SKM-1 (cell line): ENCODE results near the gene ETV3L.

ENCODE experiments used
- DNase-seq: peaks from one replicate; lab custom pipeline; 2025; ENCODE audit not compliant: unreplicated experiment; lab: John Stamatoyannopoulos, UW

ETV3L gene

DNA sequence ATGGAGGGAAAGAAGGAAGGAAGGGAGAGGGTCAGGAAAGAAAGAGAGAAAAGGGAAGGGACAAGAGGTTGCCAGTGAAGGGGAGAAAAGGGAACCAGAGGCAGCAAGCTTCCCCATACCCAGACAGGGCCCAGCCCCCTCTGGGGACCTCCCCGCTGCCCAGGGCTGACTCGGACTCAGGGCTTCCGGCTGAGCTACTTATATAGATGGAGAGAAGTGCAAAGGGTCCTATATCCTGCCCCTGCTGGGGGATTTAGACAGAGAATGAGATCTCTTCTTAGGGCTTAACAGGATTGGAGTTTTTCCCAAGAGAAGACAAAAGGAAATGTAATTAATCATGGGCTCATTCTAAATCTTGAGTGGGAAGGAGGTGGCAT is at the start of gene ETV3L:
ETV3L (minus strand) TSS at position 176 of the 377 bp plus-strand sequence. CDS start 285 bp downstream, outside the sequence.
- DNase-seq: peak; percentile 69

DNA sequence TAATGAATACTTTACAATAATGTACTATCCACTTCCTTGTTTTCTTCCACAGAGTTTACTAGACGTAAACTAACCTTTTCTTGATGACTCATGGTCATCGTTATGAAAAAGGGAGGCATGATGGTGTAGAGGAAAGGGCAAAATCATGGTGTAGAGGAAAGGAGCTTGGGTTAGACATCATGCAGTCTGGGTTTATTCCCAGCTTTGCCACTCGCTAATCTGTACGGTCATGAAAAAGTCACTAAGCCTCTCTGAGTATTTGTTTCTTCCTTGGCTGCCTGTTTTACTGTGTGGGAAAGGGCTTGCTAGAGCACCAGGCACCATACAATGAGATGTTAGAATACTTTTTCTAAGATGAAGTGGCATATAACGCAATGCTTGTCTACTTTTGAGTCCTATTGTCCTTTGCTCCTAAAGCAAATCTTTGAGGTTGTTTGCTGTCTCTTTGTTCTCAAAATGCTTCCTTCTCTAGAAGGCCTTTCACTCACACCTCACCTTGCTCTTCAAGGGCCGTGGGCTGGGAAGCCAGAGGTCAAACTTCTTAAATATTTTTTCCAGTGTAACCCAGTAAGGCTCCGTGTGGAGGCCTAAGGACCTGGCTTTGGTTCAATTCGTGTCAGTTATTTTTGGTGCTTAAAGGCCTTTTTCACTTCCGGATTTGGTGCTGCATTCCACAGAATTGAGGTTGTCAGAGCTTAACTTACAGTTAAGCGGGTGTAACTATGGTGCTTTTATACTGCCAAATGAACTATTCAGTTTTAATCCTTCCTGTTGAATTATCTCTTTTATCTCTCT is 48.5 kb upstream of the ETV3L start:
- no peak for DNase-seq

GRCh38 chr1:157147037-157147436 is 47.4 kb upstream of the ETV3L start:
- DNase-seq: no peak

DNA sequence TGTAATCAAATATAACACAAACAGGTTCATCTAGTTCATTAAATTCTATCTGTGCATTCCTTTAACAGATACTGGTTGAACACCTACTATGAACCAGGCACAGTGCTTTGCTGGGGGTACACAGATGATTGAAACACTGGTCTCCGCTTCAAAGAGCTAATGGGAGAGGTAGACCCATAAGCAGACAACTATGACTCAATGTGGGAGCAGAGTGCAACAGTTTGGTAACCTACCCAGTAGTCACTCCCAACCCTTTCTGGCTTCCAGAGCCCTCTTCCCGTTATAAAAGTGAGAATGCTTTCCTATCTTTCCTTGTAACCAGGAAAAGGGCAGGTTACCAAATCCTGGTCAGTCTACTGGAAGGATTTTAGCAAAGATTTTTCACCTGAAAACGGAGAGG is 46.6 kb upstream of the ETV3L start:
- DNase-seq: no peak

- no peak for DNase-seq
Measured at GRCh38 chr1:157145076-157145475, 45.5 kb upstream of the ETV3L start.

DNA sequence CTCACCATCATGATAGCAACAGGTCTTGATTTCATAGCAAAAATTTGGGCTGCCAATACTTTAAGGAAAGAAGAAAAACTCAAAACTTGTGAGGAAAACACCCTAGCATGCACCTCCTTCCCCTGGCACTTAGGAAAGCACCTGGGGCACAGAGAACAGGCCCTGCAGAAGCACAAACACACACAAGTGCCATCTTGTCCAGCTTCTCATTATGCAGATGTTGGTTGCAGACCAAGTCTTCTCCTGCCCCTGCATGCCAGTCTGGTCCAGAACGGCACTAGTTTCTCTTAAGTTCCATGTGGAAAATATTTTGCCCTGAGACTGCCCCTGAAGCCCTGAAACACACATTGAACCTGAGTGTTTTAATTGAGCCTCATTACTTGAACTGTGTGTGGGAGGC is 44.9 kb upstream of the ETV3L start:
- no peak for DNase-seq

- DNase-seq: no peak
Measured at GRCh38 chr1:157142765-157143423, 43.3 kb upstream of the ETV3L start.

GRCh38 chr1:157142201-157142600 is 42.6 kb upstream of the ETV3L start:
- DNase-seq: no peak

DNA sequence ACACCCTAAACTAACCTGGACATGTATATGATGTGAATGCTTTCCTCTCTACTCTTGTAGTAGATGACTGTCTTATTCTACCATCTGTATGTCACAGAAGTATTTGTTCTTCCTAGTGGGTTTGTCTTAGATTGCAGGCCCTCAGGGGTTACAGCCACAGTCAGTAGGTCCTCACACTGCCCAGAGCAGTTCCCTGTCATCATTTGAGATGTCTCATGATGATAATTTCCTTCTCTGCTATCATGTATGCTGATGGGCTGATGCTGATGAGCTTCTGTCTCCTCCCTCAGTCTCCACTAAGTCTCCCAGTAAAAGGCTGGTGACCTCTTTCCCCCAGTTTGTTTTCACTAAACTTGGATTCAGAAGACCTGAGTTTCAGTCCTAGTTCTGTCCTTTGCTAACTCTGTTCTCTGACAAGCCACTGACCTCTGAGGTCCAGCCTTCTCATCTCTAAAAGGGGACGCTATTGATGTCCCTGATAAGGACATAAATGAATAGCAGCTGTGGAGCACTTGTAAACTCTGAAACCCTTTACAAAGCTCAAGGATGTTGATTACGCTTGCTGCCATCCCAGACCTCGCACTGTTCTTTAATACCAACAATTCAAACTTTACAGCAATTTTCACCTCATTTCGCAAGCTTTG is 41.7 kb upstream of the ETV3L start:
- DNase-seq: no peak

- no peak for DNase-seq
Measured at GRCh38 chr1:157140063-157140588, 40.5 kb upstream of the ETV3L start.

- DNase-seq: no peak
Measured at GRCh38 chr1:157139052-157139715, 39.6 kb upstream of the ETV3L start.

- peak; percentile 95 for DNase-seq
Measured at GRCh38 chr1:157138220-157139051, 38.8 kb upstream of the ETV3L start, which contains the start of gene ETV3. TSS of gene ETV3 (minus strand) at chr1:157138395. CDS start at chr1:157136352, 2,043 bp downstream.

DNA sequence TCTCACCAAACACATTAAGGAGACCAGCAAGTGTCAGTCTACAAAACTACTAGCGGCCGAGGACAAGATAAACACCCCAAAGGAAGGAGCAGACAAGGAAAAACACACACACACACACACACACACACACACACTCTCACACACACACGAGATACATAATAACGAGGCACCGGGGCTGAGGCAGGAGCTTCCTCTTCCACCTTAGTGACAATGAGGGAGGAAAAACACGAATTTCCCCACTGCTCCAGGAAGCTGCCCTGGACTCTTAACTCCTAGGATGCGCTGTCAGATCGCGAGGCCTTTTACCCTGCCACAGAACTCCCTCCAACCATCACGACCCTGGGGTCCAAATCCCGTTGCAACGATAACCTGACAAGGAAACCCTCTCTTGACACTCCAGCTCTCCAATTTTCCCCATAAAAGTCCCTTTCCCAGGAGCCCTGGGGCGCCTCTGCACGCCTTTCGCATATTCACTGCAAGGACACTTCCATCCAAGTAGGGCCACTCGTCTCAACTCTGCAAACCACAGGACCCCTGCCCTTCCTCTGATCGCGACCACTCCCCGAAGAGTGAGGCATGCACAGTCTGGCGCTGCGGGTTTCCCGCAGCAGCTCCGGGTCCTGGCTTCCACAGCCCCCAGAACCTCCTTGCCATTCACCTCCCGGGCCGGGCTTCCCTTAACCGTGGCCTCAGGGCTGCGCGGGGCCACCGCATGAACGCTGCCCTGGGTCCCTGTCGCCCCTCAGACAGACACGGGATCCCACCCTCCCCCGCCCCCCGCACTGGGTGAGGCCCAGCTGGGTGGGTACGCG is 38.0 kb upstream of the ETV3L start:
- peak; percentile 60 for DNase-seq

DNA sequence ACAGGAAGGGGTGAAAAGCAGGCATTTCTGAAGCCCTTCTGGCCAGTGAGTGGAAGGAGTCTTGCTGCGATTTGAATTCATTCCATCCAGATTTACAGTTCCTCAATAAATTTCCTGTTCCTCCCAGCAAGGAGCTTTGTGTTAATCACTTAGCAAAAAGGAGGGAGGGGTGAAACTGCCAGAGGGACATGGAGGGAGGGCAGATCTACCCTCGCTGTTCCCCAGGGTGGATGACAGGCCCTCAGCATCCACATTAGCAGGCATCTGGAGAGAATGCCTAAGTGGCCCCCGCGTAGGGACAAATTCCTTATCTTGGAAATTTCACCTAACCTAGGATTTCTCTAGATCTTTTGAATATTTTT is 37.4 kb upstream of the ETV3L start:
- DNase-seq: no peak

GRCh38 chr1:157136133-157136532 is 36.5 kb upstream of the ETV3L start:
- no peak for DNase-seq

DNA sequence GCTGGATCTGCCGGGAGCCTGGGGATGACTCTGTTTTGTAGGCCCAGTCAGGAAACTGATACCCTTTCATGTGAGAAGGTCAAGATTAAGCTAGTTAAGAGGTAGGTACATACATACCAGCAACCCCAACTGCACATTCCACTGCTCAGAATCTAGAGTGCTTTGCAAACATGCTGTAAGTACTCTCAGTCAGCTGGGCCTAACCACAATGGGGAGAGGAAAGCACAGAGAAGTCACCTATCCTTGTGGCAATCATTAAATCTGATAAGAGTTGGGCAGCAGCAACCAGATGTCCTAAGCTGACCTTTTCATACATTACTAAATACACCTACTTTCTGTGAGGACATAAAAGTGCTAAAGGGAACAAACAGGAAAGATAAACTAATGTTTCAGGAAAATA is 36.0 kb upstream of the ETV3L start:
- DNase-seq: no peak

- DNase-seq: no peak
Measured at GRCh38 chr1:157135070-157135469, 35.5 kb upstream of the ETV3L start.

DNA sequence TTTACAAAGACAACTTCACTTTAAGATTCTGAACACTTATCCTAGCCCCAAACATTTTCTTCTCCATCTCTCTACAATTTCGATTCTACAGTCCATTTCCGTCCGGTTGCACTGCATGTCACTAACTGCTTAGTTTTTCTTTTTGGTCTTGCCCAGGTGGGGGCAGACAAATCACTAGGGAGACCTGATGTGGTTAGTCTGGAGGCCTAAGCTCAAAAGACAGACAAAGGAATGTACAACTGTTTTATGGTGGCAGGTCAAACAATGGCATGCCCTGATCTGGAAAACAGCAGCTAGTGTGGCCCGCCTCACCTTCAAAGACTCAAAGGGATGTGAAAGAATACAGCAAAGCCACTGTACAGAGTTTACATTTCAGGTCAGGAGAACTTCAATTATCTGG is 34.8 kb upstream of the ETV3L start:
- DNase-seq: no peak

DNA sequence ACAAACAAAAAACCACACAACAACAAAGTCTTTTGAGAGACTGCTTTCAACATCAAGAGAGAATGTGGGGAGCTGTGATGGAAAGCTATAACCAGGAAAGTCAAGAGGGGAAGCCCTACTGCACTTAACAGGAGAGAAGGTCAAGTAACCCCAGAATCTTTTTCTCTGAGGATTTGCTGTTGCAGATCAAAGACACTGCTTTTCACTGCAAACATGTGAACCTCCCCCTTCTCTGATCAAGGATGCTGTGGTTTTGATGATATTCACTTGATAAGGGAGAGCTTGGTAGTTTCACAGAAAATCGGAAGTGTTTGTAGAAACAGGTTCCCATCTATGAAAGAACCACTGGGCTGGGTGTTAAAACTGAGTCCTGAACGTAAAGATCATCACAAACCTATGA is 33.8 kb upstream of the ETV3L start:
- DNase-seq: no peak
